H1 (cell line): ENCODE data around the gene IQGAP3. TPM values are rescaled to one million over a fixed set of nuclear protein-coding genes. Genes with fewer than 3 reads are reported as not detected.
A peak's percentile ranks its signal among the peaks of the same experiment; 100 is the strongest.

Experiments used
- BACH1 ChIP-seq: IDR thresholded peaks from 2 replicates; pipeline ENCODE4 v1.6.1; 2012; ENCODE audit warnings: low read length, improper control_type of control experiment
- CEBPB ChIP-seq: IDR thresholded peaks from 2 replicates; pipeline ENCODE4 v1.6.1; 2012; ENCODE audit warnings: low read depth, low read length
- CTBP2 ChIP-seq: IDR thresholded peaks from 2 replicates; pipeline ENCODE4 v1.7.0; 2011; ENCODE audit warnings: borderline replicate concordance, mild to moderate bottlenecking, moderate library complexity, mixed read lengths, low read length; ENCODE audit not compliant: insufficient read depth, insufficient read length
- KDM1A ChIP-seq: fragments of 200-600, 300-600 bp; sonication (generic); IDR thresholded peaks from 2 replicates; pipeline ENCODE4 v1.7.1; 2016; ENCODE audit warnings: mild to moderate bottlenecking, low read length, borderline replicate concordance
- KDM4A ChIP-seq: IDR thresholded peaks from one replicate; pipeline ENCODE4 v1.7.1; 2012; ENCODE audit warnings: low read depth, mild to moderate bottlenecking, moderate library complexity, low read length, inconsistent platforms; ENCODE audit not compliant: severe bottlenecking
- KDM5A ChIP-seq: fragments of 200-600 bp; IDR thresholded peaks from 2 replicates; pipeline ENCODE4 v1.7.1; 2012; ENCODE audit warnings: mild to moderate bottlenecking, low read length, inconsistent platforms, mixed read lengths
- NRF1 ChIP-seq: IDR thresholded peaks from 2 replicates; pipeline ENCODE4 v1.6.1; 2011; ENCODE audit warnings: mild to moderate bottlenecking, low read depth, low read length, improper control_type of control experiment
- POLR2AphosphoS5 ChIP-seq: IDR thresholded peaks from 2 replicates; pipeline ENCODE4 v1.6.1; 2011; ENCODE audit warnings: low read depth, low read length
- SIN3A ChIP-seq, 2 experiments: IDR thresholded peaks in 1 of 2; conservative IDR thresholded peaks in 1 of 2; 2 replicates each; pipeline ENCODE4 v1.6.1; 2011 to 2012; ENCODE audit warnings: low read length in 2 of 2, improper control_type of control experiment in 1 of 2, low read depth in 1 of 2, mild to moderate bottlenecking in 1 of 2
- SIX5 ChIP-seq: IDR thresholded peaks from 2 replicates; pipeline ENCODE4 v1.6.1; 2011; ENCODE audit warnings: mild to moderate bottlenecking, low read depth, low read length
- SP2 ChIP-seq: IDR thresholded peaks from 2 replicates; pipeline ENCODE4 v1.6.1; 2012; ENCODE audit warnings: mild to moderate bottlenecking, low read length, inconsistent platforms
- TAF7 ChIP-seq: optimal IDR thresholded peaks from 2 replicates; pipeline ENCODE3; 2011; ENCODE audit warnings: low read depth, mild to moderate bottlenecking, inconsistent platforms, low read length, moderate library complexity, borderline replicate concordance
- polyA plus RNA-seq, 7 experiments: library from polyadenylated mRNA; depleted of rRNA in 3 of 7; stranded (reverse) in 5 of 7; unstranded in 2 of 7; fragments of >200 nt in 5 of 7; fragments of 200-250 nt in 2 of 7; gene quantifications; 1 replicate in 5 of 7; 2 replicates in 1 of 7; 4 replicates in 1 of 7; pipeline versions ENCODE4 v1.2.1 to v1.2.3, GENCODE V29; 2011 to 2013; ENCODE audit warnings: missing spikeins in 2 of 7, mixed read lengths in 2 of 7
- total RNA-seq: library from RNA; stranded (reverse); fragmentation: NEBNext Ultra II Directional; extraction: Animal tissue kit (Norgen Biotek cat#: 25700); gene quantifications from 2 replicates; pipeline ENCODE4 v1.2.1, GENCODE V29; 2021
- TF ChIP-seq, protein P1 (sequence below): IDR thresholded peaks from 2 replicates; pipeline ENCODE4 v1.6.1; 2011; ENCODE audit warnings: low read depth, mild to moderate bottlenecking, low read length; ENCODE audit not compliant: insufficient read depth
- TF ChIP-seq, protein P2 (sequence below), 3 experiments: IDR thresholded peaks; 1 replicate in 2 of 3; 2 replicates in 1 of 3; pipeline versions ENCODE4 v1.5.1 to v1.6.1; 2011; ENCODE audit warnings: low read length in 3 of 3, mild to moderate bottlenecking in 3 of 3, inconsistent platforms in 2 of 3, low read depth in 1 of 3, moderate library complexity in 1 of 3; ENCODE audit not compliant: insufficient read depth in 1 of 3; ENCODE audit errors: control extremely low read depth in 1 of 3
- TF ChIP-seq, protein P3 (sequence below): IDR thresholded peaks from 2 replicates; pipeline ENCODE4 v1.6.1; 2012; ENCODE audit warnings: low read length, inconsistent platforms

The IQGAP3 gene
- total and polyA plus RNA-seq, 2 of the 8 experiments (the other 6 are each of a cell fraction or from before 2014, with no cell fraction given): 14.6 to 22.3 TPM

DNA sequence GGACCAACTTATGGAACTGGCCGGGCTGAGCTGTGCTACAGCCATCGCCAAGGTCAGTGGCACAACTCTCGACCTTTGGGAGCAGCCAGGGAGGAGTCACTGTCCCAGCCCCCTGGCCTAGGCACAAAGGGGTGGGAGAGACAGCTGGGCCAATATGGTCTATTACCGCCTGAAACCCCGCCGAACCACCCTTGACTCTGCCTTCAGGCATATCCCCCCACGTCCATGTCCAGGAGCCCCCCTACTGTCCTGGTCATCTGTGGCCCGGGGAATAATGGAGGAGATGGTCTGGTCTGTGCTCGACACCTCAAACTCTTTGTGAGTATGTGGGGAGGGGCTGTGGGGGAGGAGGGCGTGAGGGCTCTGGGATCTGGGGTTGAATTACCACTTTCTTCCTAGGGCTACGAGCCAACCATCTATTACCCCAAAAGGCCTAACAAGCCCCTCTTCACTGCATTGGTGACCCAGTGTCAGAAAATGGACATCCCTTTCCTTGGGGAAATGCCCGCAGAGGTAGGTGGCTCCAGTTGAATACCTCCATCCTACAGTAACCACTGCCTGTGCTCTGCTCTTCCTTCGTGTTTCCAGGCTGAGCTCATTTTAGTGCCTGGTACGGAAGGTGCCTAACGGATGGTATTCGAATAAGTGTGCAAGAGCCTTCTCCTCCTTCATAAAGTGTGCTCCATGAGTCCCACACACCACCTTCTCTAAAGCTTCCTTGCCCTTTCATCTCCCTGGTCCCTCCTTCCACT is 20.0 kb upstream of the IQGAP3 start (continued):
- TF ChIP-seq CTBP2: no peak
- TF ChIP-seq POLR2AphosphoS5: peak; percentile 62
- TF ChIP-seq, protein P1, sequence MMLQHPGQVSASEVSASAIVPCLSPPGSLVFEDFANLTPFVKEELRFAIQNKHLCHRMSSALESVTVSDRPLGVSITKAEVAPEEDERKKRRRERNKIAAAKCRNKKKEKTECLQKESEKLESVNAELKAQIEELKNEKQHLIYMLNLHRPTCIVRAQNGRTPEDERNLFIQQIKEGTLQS: no peak
- TF ChIP-seq KDM1A: 0 out of 2 replicates have a peak, but pooled peaks have one; percentile 14
- no peak for TF ChIP-seq SIN3A (conservative IDR thresholded peaks at IDR 0.05 in 1 of 2, IDR thresholded peaks at IDR 0.05 in 1 of 2; ENCODE audit: low read depth in 1 of 2, low read length in 2 of 2)
- TF ChIP-seq KDM4A: peak; percentile 4
- TF ChIP-seq, protein P2, sequence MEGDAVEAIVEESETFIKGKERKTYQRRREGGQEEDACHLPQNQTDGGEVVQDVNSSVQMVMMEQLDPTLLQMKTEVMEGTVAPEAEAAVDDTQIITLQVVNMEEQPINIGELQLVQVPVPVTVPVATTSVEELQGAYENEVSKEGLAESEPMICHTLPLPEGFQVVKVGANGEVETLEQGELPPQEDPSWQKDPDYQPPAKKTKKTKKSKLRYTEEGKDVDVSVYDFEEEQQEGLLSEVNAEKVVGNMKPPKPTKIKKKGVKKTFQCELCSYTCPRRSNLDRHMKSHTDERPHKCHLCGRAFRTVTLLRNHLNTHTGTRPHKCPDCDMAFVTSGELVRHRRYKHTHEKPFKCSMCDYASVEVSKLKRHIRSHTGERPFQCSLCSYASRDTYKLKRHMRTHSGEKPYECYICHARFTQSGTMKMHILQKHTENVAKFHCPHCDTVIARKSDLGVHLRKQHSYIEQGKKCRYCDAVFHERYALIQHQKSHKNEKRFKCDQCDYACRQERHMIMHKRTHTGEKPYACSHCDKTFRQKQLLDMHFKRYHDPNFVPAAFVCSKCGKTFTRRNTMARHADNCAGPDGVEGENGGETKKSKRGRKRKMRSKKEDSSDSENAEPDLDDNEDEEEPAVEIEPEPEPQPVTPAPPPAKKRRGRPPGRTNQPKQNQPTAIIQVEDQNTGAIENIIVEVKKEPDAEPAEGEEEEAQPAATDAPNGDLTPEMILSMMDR (IDR thresholded peaks at IDR 0.05; ENCODE audit: control extremely low read depth in 1 of 3, insufficient read depth in 1 of 3, low read depth in 1 of 3, low read length in 3 of 3): no peak
- TF ChIP-seq NRF1: no peak
- TF ChIP-seq, protein P3, sequence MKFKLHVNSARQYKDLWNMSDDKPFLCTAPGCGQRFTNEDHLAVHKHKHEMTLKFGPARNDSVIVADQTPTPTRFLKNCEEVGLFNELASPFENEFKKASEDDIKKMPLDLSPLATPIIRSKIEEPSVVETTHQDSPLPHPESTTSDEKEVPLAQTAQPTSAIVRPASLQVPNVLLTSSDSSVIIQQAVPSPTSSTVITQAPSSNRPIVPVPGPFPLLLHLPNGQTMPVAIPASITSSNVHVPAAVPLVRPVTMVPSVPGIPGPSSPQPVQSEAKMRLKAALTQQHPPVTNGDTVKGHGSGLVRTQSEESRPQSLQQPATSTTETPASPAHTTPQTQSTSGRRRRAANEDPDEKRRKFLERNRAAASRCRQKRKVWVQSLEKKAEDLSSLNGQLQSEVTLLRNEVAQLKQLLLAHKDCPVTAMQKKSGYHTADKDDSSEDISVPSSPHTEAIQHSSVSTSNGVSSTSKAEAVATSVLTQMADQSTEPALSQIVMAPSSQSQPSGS: no peak
- TF ChIP-seq SIX5: no peak
- TF ChIP-seq TAF7: no peak
- no peak for TF ChIP-seq CEBPB
- no peak for TF ChIP-seq KDM5A
- no peak for TF ChIP-seq SP2
- no peak for TF ChIP-seq BACH1
- TF ChIP-seq, all 59 proteins: peak for 3
